Measurements from ENCODE around the gene AGPAT3. TPM values are rescaled to one million over a fixed set of nuclear protein-coding genes. Genes with fewer than 3 reads are reported as not detected.
A peak's percentile ranks its signal among the peaks of the same experiment; 100 is the strongest.

Gene AGPAT3
- total RNA-seq, 1 experiment from 2014 or later: 13.0 TPM

GRCh38 chr21:43889069-43889468, 24.0 kb downstream of the AGPAT3 start:
- H3K4me2 ChIP-seq (ENCODE audit: insufficient read depth, insufficient read length, low read length): peak overlapping the region; percentile 29
- no peak overlapping the region for H2AK5ac ChIP-seq (ENCODE audit: insufficient read length, low read length)
- no peak overlapping the region for H3K18ac ChIP-seq (ENCODE audit: insufficient read length, low read depth, low read length)
- no peaks in the 10 kb centered on the region for H3K79me1 ChIP-seq (ENCODE audit: insufficient read depth, low read depth, low read length, poor library complexity, severe bottlenecking)
- DNase-seq: no peak
- Mint-ChIP-seq H3K9me3 (peaks cover 2 to 10% of the 10 kb centered on the region in 2 experiments; a peak in 3 of 5 replicates), H3K4me1 (peaks cover 24 to 25% of the 10 kb centered on the region in 2 experiments), H3K36me3 (ENCODE audit: insufficient read depth in 1 of 3, low read depth in 3 of 3) (peaks cover 2 to 7% (median 4%) of the 10 kb centered on the region in 3 experiments; a peak in 6 of 7 replicates), H3K27ac (no peak overlapping the region), H3K4me3 (no peak overlapping the region), H3K27me3 (ENCODE audit: low read depth) (peaks cover 3% of the 10 kb centered on the region)
- WGBS (ENCODE audit: extremely low coverage, insufficient read length, low lambda C conversion rate): no CpG with 5 or more reads among the region's 3 CpGs
- H2BK15ac ChIP-seq (ENCODE audit: low read depth, low read length): no peak overlapping the region
- H2AFZ ChIP-seq (ENCODE audit: low read length): no peak overlapping the region
- no peak for TF ChIP-seq CTCF (conservative IDR thresholded peaks at IDR 0.05)
- no peaks in the 10 kb centered on the region for H4K20me1 ChIP-seq (ENCODE audit: control insufficient read depth, insufficient read depth, insufficient read length)
- H3K23ac ChIP-seq (ENCODE audit: insufficient read length, low read depth, low read length): no peak overlapping the region
- no peak overlapping the region for H2BK20ac ChIP-seq (ENCODE audit: low read depth, low read length, poor library complexity, severe bottlenecking)
- no peak overlapping the region for H4K8ac ChIP-seq (replicated peaks; ENCODE audit: insufficient read length, low read depth, low read length)
- H2BK5ac ChIP-seq (ENCODE audit: insufficient read length, low read length): no peak overlapping the region
- H3K4ac ChIP-seq (ENCODE audit: low read depth, low read length): no peak overlapping the region
- no peak overlapping the region for H4K5ac ChIP-seq (ENCODE audit: insufficient read length, low read depth, low read length)
- no peak overlapping the region for H3K9ac ChIP-seq (ENCODE audit: extremely low read depth, insufficient read length, low read length)
- H4K91ac ChIP-seq (ENCODE audit: insufficient read length, low read depth, low read length): no peak overlapping the region
- no peak overlapping the region for H3K14ac ChIP-seq (ENCODE audit: insufficient read depth, low read length)
- no peak overlapping the region for H2BK120ac ChIP-seq (ENCODE audit: low read depth, low read length, poor library complexity, severe bottlenecking)
- H3K4me1 ChIP-seq (ENCODE audit: insufficient read depth, low read length): peaks cover 7% of the 10 kb centered on the region; the same call in 1 of the 2 replicates
- no peak overlapping the region for H2BK12ac ChIP-seq (ENCODE audit: insufficient read length, low read depth, low read length)
- peaks cover 4% of the 10 kb centered on the region for H3K23me2 ChIP-seq (ENCODE audit: insufficient read length, low read depth, low read length, poor library complexity, severe bottlenecking)
- no peaks in the 10 kb centered on the region for H3K9me3 ChIP-seq (ENCODE audit: control insufficient read depth, low read depth, low read length)
- no peaks in the 10 kb centered on the region for H3K79me2 ChIP-seq (ENCODE audit: insufficient read depth, low read length)
- H3K27ac ChIP-seq (ENCODE audit: insufficient read length, low read depth, low read length): no peak overlapping the region
- H3K56ac ChIP-seq (ENCODE audit: insufficient read length, low read depth, low read length): no peak overlapping the region
- H3K27me3 ChIP-seq (ENCODE audit: insufficient read depth, low read length): no peaks in the 10 kb centered on the region
- no peak overlapping the region for H3T11ph ChIP-seq (ENCODE audit: low read length)
